OCI-LY7 (cell line): ENCODE measurements around the gene ATP2C1. TPM values are rescaled to one million over a fixed set of nuclear protein-coding genes. Genes with fewer than 3 reads are reported as not detected.

Experiments
- BruUV-seq: library from RNA; stranded (reverse); fragments of 400-500 nt; replicated peaks from 2 replicates; lab custom pipeline; 2021; lab: Mats Ljungman, UMichigan
- CTCF ChIA-PET: fragments of 300-600 bp; sonication (Branson Sonifier 250); formaldehyde crosslinking; loops from one replicate; lab custom pipeline; 2022; ENCODE audit warnings: antibody characterized with exemption; ENCODE audit not compliant: unreplicated experiment; lab: Charles Lee
- POLR2A ChIA-PET: fragments of 300-600 bp; sonication (Branson Sonifier 250); formaldehyde crosslinking; loops from one replicate; lab custom pipeline; 2022; ENCODE audit warnings: antibody characterized with exemption; lab: Charles Lee
- DNase-seq: peaks from one replicate; pipeline ENCODE4 v3.0.0-alpha.2; 2015; ENCODE audit warnings: low spot score
- H2AFZ ChIP-seq: fragments of 200-600 bp; sonication (generic), shearing (Covaris generic); 2 replicates; pipeline ENCODE4 v1.6.1; 2014; ENCODE audit warnings: mild to moderate bottlenecking, antibody characterized with exemption, low read length, moderate library complexity
- H3K27ac ChIP-seq: fragments of 200-600 bp; sonication (generic); 2 replicates; pipeline ENCODE4 v1.5.1; 2014; ENCODE audit warnings: mixed run types, low read depth, mild to moderate bottlenecking, moderate library complexity, low read length, inconsistent platforms; ENCODE audit not compliant: poor library complexity, severe bottlenecking
- H3K36me3 ChIP-seq: fragments of 200-600 bp; sonication (generic); 2 replicates; pipeline ENCODE4 v1.6.1; 2014; ENCODE audit warnings: mild to moderate bottlenecking, antibody characterized with exemption, low read length, moderate library complexity, mixed read lengths; ENCODE audit not compliant: insufficient read depth
- H3K4me1 ChIP-seq: fragments of 200-600 bp; sonication (generic); 2 replicates; pipeline ENCODE4 v1.5.1; 2014; ENCODE audit warnings: mild to moderate bottlenecking, low read length; ENCODE audit not compliant: insufficient read depth, poor library complexity, severe bottlenecking
- H3K4me2 ChIP-seq: fragments of 200-600 bp; sonication (generic); 2 replicates; pipeline ENCODE4 v1.6.1; 2014; ENCODE audit warnings: mild to moderate bottlenecking, low read length
- H3K4me3 ChIP-seq: fragments of 200-600 bp; sonication (generic); 2 replicates; pipeline ENCODE4 v1.5.1; 2014; ENCODE audit warnings: mild to moderate bottlenecking, low read depth, low read length; ENCODE audit not compliant: poor library complexity, severe bottlenecking
- H3K79me2 ChIP-seq: fragments of 200-600 bp; sonication (generic); 2 replicates; pipeline ENCODE4 v1.6.1; 2016; ENCODE audit warnings: low read depth, mild to moderate bottlenecking, low read length, moderate library complexity, mixed read lengths; ENCODE audit not compliant: insufficient read depth
- H3K9me2 ChIP-seq: fragments of 200-600 bp; sonication (generic); 2 replicates; pipeline ENCODE4 v1.6.1; 2016; ENCODE audit warnings: mild to moderate bottlenecking, low read length, mixed read lengths; ENCODE audit not compliant: insufficient read depth
- H3K9me3 ChIP-seq: fragments of 200-600 bp; sonication (generic); 2 replicates; pipeline ENCODE4 v1.6.1; 2014; ENCODE audit warnings: mild to moderate bottlenecking, mixed run types, low read length, mixed read lengths
- H4K20me1 ChIP-seq: fragments of 200-600 bp; sonication (generic); 2 replicates; pipeline ENCODE4 v1.6.1; 2014; ENCODE audit warnings: mild to moderate bottlenecking, antibody characterized with exemption, low read length, moderate library complexity, mixed read lengths; ENCODE audit not compliant: insufficient read depth
- EZH2phosphoT487 ChIP-seq: fragments of 200-600 bp; sonication (generic); IDR thresholded peaks from 2 replicates; pipeline ENCODE4 v1.6.1; 2018; ENCODE audit warnings: low read depth, borderline replicate concordance, mild to moderate bottlenecking, mixed run types, antibody characterized with exemption, low read length, moderate library complexity, mixed read lengths
- intact Hi-C: fragments of 100-400 bp; cut with micrococcal nuclease; formaldehyde crosslinking; loops from one replicate; pipeline ENCODE4 v1.10.0; 2022; ENCODE audit not compliant: unreplicated experiment
- total RNA-seq, 2 experiments: library from RNA; depleted of rRNA in 1 of 2; stranded (reverse); fragments of >200 nt in 1 of 2; shearing (Covaris generic) in 1 of 2; gene quantifications; 2 replicates each; pipeline ENCODE4 v1.2.3, GENCODE V29; 2014 to 2022
- TF ChIP-seq, protein P1 (sequence below): fragments of 200-600 bp; sonication (generic); conservative IDR thresholded peaks from 2 replicates; pipeline ENCODE4 v1.5.1; 2014; ENCODE audit warnings: mild to moderate bottlenecking, antibody characterized with exemption, low read length, moderate library complexity, mixed read lengths

Gene ATP2C1
- total RNA-seq, 2 experiments from 2014 or later: 31.1 to 56.8 TPM

DNA sequence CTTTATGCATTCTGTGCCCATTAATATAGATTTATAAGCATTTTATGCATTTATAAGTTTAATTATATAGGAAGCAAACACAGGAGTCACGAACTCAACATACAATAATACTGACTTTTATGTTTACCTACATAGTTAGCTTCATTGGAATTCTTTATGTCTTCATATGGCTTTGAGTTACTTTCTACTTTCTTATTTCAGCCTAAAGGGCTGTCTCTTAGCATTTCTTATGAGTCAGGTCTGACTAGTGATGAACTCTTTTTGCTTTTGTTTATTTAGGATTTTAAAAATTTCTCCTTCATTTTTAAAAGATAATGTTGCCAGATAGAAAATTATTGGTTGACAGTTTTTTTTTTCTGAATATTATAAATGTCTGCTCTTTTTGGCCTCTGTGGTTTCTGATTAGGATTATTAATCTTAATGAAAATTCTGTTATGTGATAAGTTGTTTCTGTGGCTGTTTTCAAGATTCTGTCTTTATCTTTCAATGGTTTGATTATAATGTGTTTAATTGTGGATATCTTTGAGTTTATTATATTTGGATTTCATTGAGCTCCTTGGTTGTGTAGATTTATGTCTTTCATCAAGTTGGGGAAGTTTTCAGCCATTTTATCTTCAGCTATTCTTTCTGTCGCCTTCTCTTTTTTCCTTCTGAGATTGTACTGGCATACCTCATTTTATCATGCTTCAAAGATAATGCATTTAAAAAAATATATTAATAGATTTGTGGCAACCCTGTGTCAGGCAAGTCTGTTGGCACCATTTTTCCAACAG, 54.3 kb downstream of the ATP2C1 start:
- CTCF ChIA-PET: no interaction called here
- Histone ChIP-seq H4K20me1 (no peaks in the 10 kb centered on the region), H3K9me3 (no peaks in the 10 kb centered on the region), H3K9me2 (no peaks in the 10 kb centered on the region), H3K27ac (no peak overlapping the region), H3K79me2 (no peaks in the 10 kb centered on the region), H3K4me3 (no peak overlapping the region), H3K36me3 (peaks cover 76% of the 10 kb centered on the region), H3K4me1 (no peaks in the 10 kb centered on the region), H2AFZ (no peak overlapping the region), H3K4me2 (no peak overlapping the region)
- no peak for TF ChIP-seq EZH2phosphoT487
- TF ChIP-seq, protein P1, sequence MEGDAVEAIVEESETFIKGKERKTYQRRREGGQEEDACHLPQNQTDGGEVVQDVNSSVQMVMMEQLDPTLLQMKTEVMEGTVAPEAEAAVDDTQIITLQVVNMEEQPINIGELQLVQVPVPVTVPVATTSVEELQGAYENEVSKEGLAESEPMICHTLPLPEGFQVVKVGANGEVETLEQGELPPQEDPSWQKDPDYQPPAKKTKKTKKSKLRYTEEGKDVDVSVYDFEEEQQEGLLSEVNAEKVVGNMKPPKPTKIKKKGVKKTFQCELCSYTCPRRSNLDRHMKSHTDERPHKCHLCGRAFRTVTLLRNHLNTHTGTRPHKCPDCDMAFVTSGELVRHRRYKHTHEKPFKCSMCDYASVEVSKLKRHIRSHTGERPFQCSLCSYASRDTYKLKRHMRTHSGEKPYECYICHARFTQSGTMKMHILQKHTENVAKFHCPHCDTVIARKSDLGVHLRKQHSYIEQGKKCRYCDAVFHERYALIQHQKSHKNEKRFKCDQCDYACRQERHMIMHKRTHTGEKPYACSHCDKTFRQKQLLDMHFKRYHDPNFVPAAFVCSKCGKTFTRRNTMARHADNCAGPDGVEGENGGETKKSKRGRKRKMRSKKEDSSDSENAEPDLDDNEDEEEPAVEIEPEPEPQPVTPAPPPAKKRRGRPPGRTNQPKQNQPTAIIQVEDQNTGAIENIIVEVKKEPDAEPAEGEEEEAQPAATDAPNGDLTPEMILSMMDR: no peak
- no peak for DNase-seq
- POLR2A ChIA-PET: interaction anchor here (1.3 kb wide), 1 partner anchor 11 kb away, joined by 3 read pairs; no protein-coding TSS in a partner anchor
- no TSS peak for BruUV-seq
- intact Hi-C loops: no loop called here

DNA sequence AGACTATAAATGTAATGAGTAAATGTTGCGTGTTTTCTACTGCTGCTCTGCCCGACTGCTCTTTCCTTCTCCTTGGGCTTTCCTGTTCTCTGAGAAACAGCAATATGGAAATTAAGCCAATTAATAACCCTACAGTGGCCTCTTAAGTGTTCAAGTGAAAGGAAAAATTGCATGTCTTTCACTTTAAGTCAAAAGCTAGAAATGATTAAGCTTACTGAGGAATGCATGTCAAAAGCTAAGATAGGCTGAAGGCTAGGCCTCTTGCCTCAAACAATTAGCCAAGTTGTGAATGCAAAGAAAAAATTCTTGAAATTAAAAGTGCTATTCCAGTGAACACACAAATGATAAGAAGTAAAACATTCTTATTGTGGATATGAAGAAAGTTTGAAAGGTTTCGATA, 55.0 kb downstream of the ATP2C1 start:
- Histone ChIP-seq H2AFZ (no peak overlapping the region), H3K9me2 (no peaks in the 10 kb centered on the region), H4K20me1 (no peaks in the 10 kb centered on the region), H3K4me3 (no peak overlapping the region), H3K27ac (no peak overlapping the region), H3K4me1 (no peaks in the 10 kb centered on the region), H3K9me3 (no peaks in the 10 kb centered on the region), H3K79me2 (no peaks in the 10 kb centered on the region), H3K4me2 (no peak overlapping the region), H3K36me3 (peaks cover 75% of the 10 kb centered on the region)
- no peak for DNase-seq
- intact Hi-C loops: no loop called here
- CTCF ChIA-PET: no interaction called here
- POLR2A ChIA-PET: interaction anchor here (0.6 to 1.4 kb wide), 3 partner anchors 11 to 57 kb away, joined by 3 to 5 read pairs (median 3); no protein-coding TSS in a partner anchor
- no peak for TF ChIP-seq EZH2phosphoT487
- TF ChIP-seq, protein P1: no peak
- BruUV-seq: no TSS peak

DNA sequence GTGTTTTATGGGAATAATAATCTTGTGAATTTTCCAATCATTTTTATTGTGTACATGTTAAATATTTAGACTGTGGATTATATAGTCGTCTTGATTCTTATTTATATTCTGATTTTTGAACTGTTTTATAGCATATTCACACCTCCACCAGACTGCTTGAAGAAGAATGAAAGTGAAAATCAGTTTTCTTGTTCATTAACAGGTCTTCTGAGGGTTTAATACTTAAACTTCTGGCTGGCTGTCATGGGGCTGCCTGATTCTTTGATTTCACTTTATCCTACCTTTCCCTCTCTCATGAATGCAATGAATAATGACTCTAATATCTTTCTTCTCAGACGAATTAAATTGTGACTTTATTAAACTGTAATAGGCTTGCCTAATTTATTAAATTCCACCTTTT, 56.2 kb downstream of the ATP2C1 start:
- no peak for DNase-seq

More for the DNA sequence above, 56.2 kb downstream of the ATP2C1 start:
- no peak overlapping the region for H2AFZ ChIP-seq
- no peak overlapping the region for H3K4me2 ChIP-seq
- no TSS peak for BruUV-seq
- H4K20me1 ChIP-seq: no peaks in the 10 kb centered on the region
- ChIA-PET CTCF (no interaction called here), POLR2A (interaction anchor here (0.7 to 1.4 kb wide), 3 partner anchors 12 to 31 kb away, joined by 3 to 5 read pairs (median 4); no protein-coding TSS in a partner anchor)
- no peaks in the 10 kb centered on the region for H3K9me3 ChIP-seq
- peaks cover 73% of the 10 kb centered on the region for H3K36me3 ChIP-seq
- intact Hi-C loops: no loop called here
- TF ChIP-seq EZH2phosphoT487: no peak
- TF ChIP-seq, protein P1: no peak
- no peak overlapping the region for H3K27ac ChIP-seq
- H3K4me3 ChIP-seq: no peak overlapping the region
- no peaks in the 10 kb centered on the region for H3K9me2 ChIP-seq
- H3K79me2 ChIP-seq: no peaks in the 10 kb centered on the region
- H3K4me1 ChIP-seq: no peaks in the 10 kb centered on the region
